ENCODE results near the gene SLC5A2.

- TF ChIP-seq, protein P1, sequence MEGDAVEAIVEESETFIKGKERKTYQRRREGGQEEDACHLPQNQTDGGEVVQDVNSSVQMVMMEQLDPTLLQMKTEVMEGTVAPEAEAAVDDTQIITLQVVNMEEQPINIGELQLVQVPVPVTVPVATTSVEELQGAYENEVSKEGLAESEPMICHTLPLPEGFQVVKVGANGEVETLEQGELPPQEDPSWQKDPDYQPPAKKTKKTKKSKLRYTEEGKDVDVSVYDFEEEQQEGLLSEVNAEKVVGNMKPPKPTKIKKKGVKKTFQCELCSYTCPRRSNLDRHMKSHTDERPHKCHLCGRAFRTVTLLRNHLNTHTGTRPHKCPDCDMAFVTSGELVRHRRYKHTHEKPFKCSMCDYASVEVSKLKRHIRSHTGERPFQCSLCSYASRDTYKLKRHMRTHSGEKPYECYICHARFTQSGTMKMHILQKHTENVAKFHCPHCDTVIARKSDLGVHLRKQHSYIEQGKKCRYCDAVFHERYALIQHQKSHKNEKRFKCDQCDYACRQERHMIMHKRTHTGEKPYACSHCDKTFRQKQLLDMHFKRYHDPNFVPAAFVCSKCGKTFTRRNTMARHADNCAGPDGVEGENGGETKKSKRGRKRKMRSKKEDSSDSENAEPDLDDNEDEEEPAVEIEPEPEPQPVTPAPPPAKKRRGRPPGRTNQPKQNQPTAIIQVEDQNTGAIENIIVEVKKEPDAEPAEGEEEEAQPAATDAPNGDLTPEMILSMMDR (conservative IDR thresholded peaks at IDR 0.05; ENCODE audit: low read length) = 0 out of 2 replicates have a peak, but pooled peaks have one; percentile 31
- TF ChIP-seq EZH2phosphoT487 (IDR thresholded peaks at IDR 0.05; ENCODE audit: borderline replicate concordance, low read depth, low read length) = no peak
Observed at GRCh38 chr16:31472709-31473203, 10.2 kb upstream of the SLC5A2 start.

All from OCI-LY7 (cell line).